Measurements from ENCODE around the gene SPINDOC.
"Not testable (repeated sequence)": the region's sequence is repeated elsewhere in the genome, so short reads cannot be mapped to it uniquely, and the experiment has no call there.

Gene SPINDOC

GRCh38 chr11:63804259-63804658 lies 9.0 kb upstream of the SPINDOC start:
- TF ChIP-seq POLR2A (IDR thresholded peaks at IDR 0.05; ENCODE audit: extremely low read depth, insufficient read length) (no peak), MAX (IDR thresholded peaks at IDR 0.05; ENCODE audit: low read depth, low read length) (no peak), MYC (IDR thresholded peaks at IDR 0.05; ENCODE audit: low read depth, low read length) (no peak)
- TF ChIP-seq, protein P1, sequence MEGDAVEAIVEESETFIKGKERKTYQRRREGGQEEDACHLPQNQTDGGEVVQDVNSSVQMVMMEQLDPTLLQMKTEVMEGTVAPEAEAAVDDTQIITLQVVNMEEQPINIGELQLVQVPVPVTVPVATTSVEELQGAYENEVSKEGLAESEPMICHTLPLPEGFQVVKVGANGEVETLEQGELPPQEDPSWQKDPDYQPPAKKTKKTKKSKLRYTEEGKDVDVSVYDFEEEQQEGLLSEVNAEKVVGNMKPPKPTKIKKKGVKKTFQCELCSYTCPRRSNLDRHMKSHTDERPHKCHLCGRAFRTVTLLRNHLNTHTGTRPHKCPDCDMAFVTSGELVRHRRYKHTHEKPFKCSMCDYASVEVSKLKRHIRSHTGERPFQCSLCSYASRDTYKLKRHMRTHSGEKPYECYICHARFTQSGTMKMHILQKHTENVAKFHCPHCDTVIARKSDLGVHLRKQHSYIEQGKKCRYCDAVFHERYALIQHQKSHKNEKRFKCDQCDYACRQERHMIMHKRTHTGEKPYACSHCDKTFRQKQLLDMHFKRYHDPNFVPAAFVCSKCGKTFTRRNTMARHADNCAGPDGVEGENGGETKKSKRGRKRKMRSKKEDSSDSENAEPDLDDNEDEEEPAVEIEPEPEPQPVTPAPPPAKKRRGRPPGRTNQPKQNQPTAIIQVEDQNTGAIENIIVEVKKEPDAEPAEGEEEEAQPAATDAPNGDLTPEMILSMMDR (IDR thresholded peaks at IDR 0.05; ENCODE audit: low read depth, low read length), result no peak
- DNase-seq (ENCODE audit: low read depth), result no peak
- no peak overlapping the region for H3K4me3 ChIP-seq (ENCODE audit: low read depth, low read length)

DNA sequence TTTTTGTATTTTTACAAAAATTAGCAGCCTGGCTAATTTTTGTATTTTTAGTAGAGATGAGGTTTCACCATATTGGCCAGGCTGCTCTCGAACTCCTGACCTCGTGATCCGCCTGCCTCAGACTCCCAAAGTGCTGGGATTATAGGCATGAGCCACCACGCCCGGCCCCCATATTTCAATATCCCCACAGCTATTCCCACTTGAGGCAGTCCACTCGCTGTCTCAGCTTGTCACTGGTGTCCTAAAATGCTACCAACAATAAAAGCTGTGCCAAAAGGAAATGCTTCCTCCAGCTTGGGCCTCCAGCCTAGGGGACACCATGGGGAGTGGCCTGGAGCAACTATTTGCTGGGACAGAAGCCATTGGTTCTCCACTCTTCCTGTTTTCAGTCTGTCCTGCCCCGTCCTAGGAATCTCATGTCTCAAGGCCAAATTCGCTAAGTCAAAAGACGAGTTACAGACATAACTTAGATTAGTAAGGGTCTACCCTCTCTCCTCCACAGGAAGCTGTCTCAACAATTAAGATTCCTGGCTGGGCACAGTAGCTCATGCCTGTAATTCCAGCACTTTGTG lies 7.3 kb upstream of the SPINDOC start:
- TF ChIP-seq, protein P1 (IDR thresholded peaks at IDR 0.05; ENCODE audit: low read depth, low read length), result no peak
- TF ChIP-seq MAX (IDR thresholded peaks at IDR 0.05; ENCODE audit: low read depth, low read length), result no peak
- no peak for TF ChIP-seq POLR2A (IDR thresholded peaks at IDR 0.05; ENCODE audit: extremely low read depth, insufficient read length)
- no peak for TF ChIP-seq MYC (IDR thresholded peaks at IDR 0.05; ENCODE audit: low read depth, low read length)
- H3K4me3 ChIP-seq (ENCODE audit: low read depth, low read length), result no peak overlapping the region
- no peak for DNase-seq (ENCODE audit: low read depth)

- not testable (repeated sequence) for H3K4me3 ChIP-seq (ENCODE audit: low read depth, low read length); DNase-seq (ENCODE audit: low read depth)
Measured at GRCh38 chr11:63810383-63810782, 2.9 kb upstream of the SPINDOC start.

DNA sequence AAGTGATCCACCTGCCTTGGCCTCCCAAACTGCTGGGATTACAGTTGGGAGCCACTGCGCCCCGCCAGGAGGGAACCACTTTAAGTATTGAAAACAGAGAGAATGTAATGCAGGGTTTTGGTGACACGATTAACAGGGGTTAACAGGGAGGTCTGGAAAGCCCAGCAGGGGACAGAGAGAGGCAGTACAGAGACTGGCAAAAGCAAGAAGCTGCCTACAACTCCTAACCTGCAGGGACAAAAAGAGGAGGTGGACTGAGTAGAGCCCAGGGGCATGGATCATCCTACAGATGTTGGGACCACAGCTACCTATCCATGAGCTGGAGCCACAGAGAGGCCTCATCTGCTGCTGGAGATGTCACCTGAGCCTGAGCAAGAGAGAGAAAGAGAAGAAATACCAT lies 1.7 kb upstream of the SPINDOC start:
- H3K4me3 ChIP-seq (ENCODE audit: low read depth, low read length), result no peak overlapping the region
- TF ChIP-seq MAX (IDR thresholded peaks at IDR 0.05; ENCODE audit: low read depth, low read length), result no peak
- TF ChIP-seq, protein P1 (IDR thresholded peaks at IDR 0.05; ENCODE audit: low read depth, low read length), result no peak
- TF ChIP-seq POLR2A (IDR thresholded peaks at IDR 0.05; ENCODE audit: extremely low read depth, insufficient read length), result no peak
- no peak for TF ChIP-seq MYC (IDR thresholded peaks at IDR 0.05; ENCODE audit: low read depth, low read length)
- no peak for DNase-seq (ENCODE audit: low read depth)

GRCh38 chr11:63813563-63814382 lies 517 bp downstream of the SPINDOC start:
- H3K4me3 ChIP-seq (ENCODE audit: low read depth, low read length), result peak overlapping the region; percentile 86
- peak; percentile 85 for DNase-seq (ENCODE audit: low read depth)
- TF ChIP-seq MYC (IDR thresholded peaks at IDR 0.05; ENCODE audit: low read depth, low read length) (peak; percentile 30), POLR2A (IDR thresholded peaks at IDR 0.05; ENCODE audit: extremely low read depth, insufficient read length) (peak; percentile 21), MAX (IDR thresholded peaks at IDR 0.05; ENCODE audit: low read depth, low read length) (peak; percentile 66)
- TF ChIP-seq, protein P1 (IDR thresholded peaks at IDR 0.05; ENCODE audit: low read depth, low read length), result no peak

DNA sequence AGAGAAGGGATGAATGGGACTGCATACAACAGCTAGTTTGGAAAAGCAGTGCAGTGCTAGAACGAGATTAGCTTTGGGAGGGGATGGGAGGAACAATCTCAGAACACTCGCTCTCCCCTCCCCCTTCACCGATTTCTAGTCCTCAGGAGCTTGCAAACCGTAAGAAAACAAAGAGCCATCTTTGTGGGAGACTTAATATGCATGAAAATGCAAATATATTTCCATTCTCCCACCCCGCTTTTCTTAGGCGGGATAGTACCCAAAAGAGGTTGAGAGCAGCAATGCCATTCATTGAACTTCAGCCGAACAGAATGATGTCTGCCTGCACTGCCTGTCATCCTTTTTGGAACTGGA lies 1.1 kb downstream of the SPINDOC start:
- peak; percentile 33 for DNase-seq (ENCODE audit: low read depth)

More for the DNA sequence above, 1.1 kb downstream of the SPINDOC start:
- TF ChIP-seq MYC (IDR thresholded peaks at IDR 0.05; ENCODE audit: low read depth, low read length) (no peak), MAX (IDR thresholded peaks at IDR 0.05; ENCODE audit: low read depth, low read length) (no peak)
- peak overlapping the region; percentile 86 for H3K4me3 ChIP-seq (ENCODE audit: low read depth, low read length)

Data from NB4 (cell line).